ENCODE data around the gene PIK3R6. TPM values are rescaled to one million over a fixed set of nuclear protein-coding genes. Genes with fewer than 3 reads are reported as not detected.

The PIK3R6 gene
- total RNA-seq, 1 experiment from 2014 or later = not detected

DNA sequence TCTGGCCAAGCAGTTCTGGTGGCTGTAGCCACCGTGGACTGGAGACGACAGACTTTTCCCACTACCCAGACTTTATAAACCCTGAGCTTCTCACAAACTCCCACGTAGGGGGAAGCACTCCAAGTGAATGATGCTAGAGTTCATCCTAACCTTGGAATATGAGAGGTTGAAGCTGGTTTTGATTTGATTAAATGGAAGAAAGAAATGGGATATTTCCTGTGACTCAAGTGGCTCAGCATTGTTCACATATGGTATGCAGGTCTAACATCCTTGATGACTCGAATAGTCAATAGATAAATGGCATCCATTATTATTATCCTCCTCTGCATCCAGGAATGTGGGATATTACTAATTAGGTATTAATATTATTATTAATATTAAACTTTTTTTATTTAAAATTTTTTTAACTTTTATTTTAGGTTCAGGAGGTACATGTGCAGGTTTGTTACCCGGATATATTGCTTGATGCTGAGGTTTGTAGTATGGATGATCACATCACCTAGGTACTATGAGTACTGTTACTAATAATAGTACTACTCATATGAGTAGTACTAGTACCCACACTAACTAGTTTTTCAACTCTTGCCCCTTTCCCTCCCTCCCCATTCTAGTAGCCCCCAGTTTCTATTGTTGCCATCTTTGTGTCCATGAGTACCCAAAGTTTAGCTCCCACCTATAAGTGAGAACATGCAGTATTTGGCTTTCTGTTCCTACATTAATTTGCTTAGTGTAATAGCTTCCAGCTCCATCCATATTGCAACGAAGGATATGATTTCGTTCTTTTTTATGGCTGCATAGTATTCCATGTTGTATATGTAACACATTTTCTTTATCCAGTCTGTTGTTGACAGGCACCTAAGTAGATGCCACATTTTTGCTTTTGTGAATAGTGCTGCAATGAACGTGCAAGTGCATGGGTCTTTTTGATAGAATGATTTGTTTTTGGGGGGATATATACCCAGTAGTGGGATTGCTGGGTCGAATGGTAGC lies 22.9 kb downstream of the PIK3R6 start:
- H3K4me1 ChIP-seq (ENCODE audit: insufficient read depth, low read length) = no peaks in the 10 kb centered on the region
- Mint-ChIP-seq H3K27ac (no peak overlapping the region), H3K36me3 (ENCODE audit: insufficient read depth in 1 of 3, low read depth in 3 of 3) (no peaks in the 10 kb centered on the region), H3K4me1 (peaks cover 4 to 6% of the 10 kb centered on the region in 2 experiments), H3K27me3 (ENCODE audit: low read depth) (peaks cover under 1% of the 10 kb centered on the region), H3K9me3 (no peaks in the 10 kb centered on the region; a peak in 1 of 5 replicates), H3K4me3 (no peak overlapping the region; a peak in 1 of 5 replicates)
- H2AK5ac ChIP-seq (ENCODE audit: insufficient read length, low read length) = no peak overlapping the region
- H3K27me3 ChIP-seq (ENCODE audit: insufficient read depth, low read length) = no peaks in the 10 kb centered on the region
- no peak overlapping the region for H3K18ac ChIP-seq (ENCODE audit: insufficient read length, low read depth, low read length)
- H3K23ac ChIP-seq (ENCODE audit: insufficient read length, low read depth, low read length) = no peak overlapping the region
- H3K4me2 ChIP-seq (ENCODE audit: insufficient read depth, insufficient read length, low read length) = no peak overlapping the region
- H3T11ph ChIP-seq (ENCODE audit: low read length) = no peak overlapping the region
- H3K4ac ChIP-seq (ENCODE audit: low read depth, low read length) = no peak overlapping the region
- H3K27ac ChIP-seq (ENCODE audit: insufficient read length, low read depth, low read length) = no peak overlapping the region
- no peak overlapping the region for H4K91ac ChIP-seq (ENCODE audit: insufficient read length, low read depth, low read length)
- H3K9ac ChIP-seq (ENCODE audit: extremely low read depth, insufficient read length, low read length) = no peak overlapping the region
- H4K8ac ChIP-seq (replicated peaks; ENCODE audit: insufficient read length, low read depth, low read length) = no peak overlapping the region
- no peak overlapping the region for H4K5ac ChIP-seq (ENCODE audit: insufficient read length, low read depth, low read length)
- H3K23me2 ChIP-seq (ENCODE audit: insufficient read length, low read depth, low read length, poor library complexity, severe bottlenecking) = peaks cover 1% of the 10 kb centered on the region
- no peak overlapping the region for H3K56ac ChIP-seq (ENCODE audit: insufficient read length, low read depth, low read length)
- H2BK15ac ChIP-seq (ENCODE audit: low read depth, low read length) = no peak overlapping the region
- TF ChIP-seq CTCF (conservative IDR thresholded peaks at IDR 0.05) = no peak
- H3K79me2 ChIP-seq (ENCODE audit: insufficient read depth, low read length) = no peaks in the 10 kb centered on the region
- H3K79me1 ChIP-seq (ENCODE audit: insufficient read depth, low read depth, low read length, poor library complexity, severe bottlenecking) = no peaks in the 10 kb centered on the region
- H3K9me3 ChIP-seq (ENCODE audit: control insufficient read depth, low read depth, low read length) = no peaks in the 10 kb centered on the region
- no peaks in the 10 kb centered on the region for H4K20me1 ChIP-seq (ENCODE audit: control insufficient read depth, insufficient read depth, insufficient read length)
- no peak overlapping the region for H2BK12ac ChIP-seq (ENCODE audit: insufficient read length, low read depth, low read length)
- no peak overlapping the region for H2BK20ac ChIP-seq (ENCODE audit: low read depth, low read length, poor library complexity, severe bottlenecking)
- no peak overlapping the region for H2BK5ac ChIP-seq (ENCODE audit: insufficient read length, low read length)
- H2BK120ac ChIP-seq (ENCODE audit: low read depth, low read length, poor library complexity, severe bottlenecking) = no peak overlapping the region
- WGBS (ENCODE audit: extremely low coverage, insufficient read length, low lambda C conversion rate) = no CpG with 5 or more reads among the region's 9 CpGs
- no peak overlapping the region; the same call in 1 of the 2 replicates for H3K14ac ChIP-seq (ENCODE audit: insufficient read depth, low read length)
- no peak overlapping the region for H2AFZ ChIP-seq (ENCODE audit: low read length)
- no peak for DNase-seq
